HCT116 (cell line): ENCODE data around the gene HAPLN3. TPM values are rescaled to one million over a fixed set of nuclear protein-coding genes. Genes with fewer than 3 reads are reported as not detected.

Experiments used
- ATAC-seq: fragments of 200-7000 bp; cut with Tn5 transposase; 2 replicates; pipeline ENCODE4 v1.9.1; 2020; ENCODE audit warnings: mild to moderate bottlenecking, moderate library complexity
- BruUV-seq: library from RNA; stranded (reverse); fragments of 400-500 nt; replicated peaks from 2 replicates; lab custom pipeline; 2021; lab: Mats Ljungman, UMichigan
- CTCF ChIA-PET: fragments of 300-600 bp; sonication (Branson Sonifier 250); formaldehyde crosslinking; loops from one replicate; lab custom pipeline; 2021; ENCODE audit warnings: antibody characterized with exemption; lab: Charles Lee
- POLR2A ChIA-PET: fragments of 300-600, 350-600 bp; sonication (Branson Sonifier 250); formaldehyde crosslinking; loops from one replicate; lab custom pipeline; 2021; ENCODE audit warnings: antibody characterized with exemption; lab: Charles Lee
- RAD21 ChIA-PET, 2 experiments: fragments of 300-600 bp; sonication (Branson Sonifier 250); formaldehyde crosslinking; loops; one replicate each; lab custom pipeline; 2023; ENCODE audit warnings: low total read pairs in 2 of 2; ENCODE audit not compliant: uncharacterized antibody in 2 of 2, unreplicated experiment in 2 of 2, low non-redundant PET in 1 of 2; lab: Charles Lee
- DNase-seq: peaks from one replicate; pipeline ENCODE4 v3.0.0-alpha.2; 2010; ENCODE audit warnings: low read depth, low spot score
- H2AFZ ChIP-seq: fragments of 200-600 bp; shearing (Covaris generic), sonication (generic); 2 replicates; pipeline ENCODE4 v1.6.1; 2017; ENCODE audit warnings: low read depth, mixed run types, mixed read lengths, antibody characterized with exemption, low read length; ENCODE audit not compliant: poor library complexity, severe bottlenecking
- H3K27ac ChIP-seq: 2 replicates; pipeline ENCODE4 v1.5.1; 2012; ENCODE audit warnings: low read depth, low read length
- H3K27me3 ChIP-seq: fragments of 200-600 bp; sonication (generic); 2 replicates; pipeline ENCODE4 v1.6.1; 2016; ENCODE audit warnings: mixed run types, low read length, mixed read lengths; ENCODE audit not compliant: insufficient read depth
- H3K36me3 ChIP-seq, 2 experiments: fragments of 200-500 bp in 1 of 2; fragments of 200-600 bp in 1 of 2; sonication (Bioruptor generic) in 1 of 2; sonication (generic) in 1 of 2; 2 replicates each; pipeline versions ENCODE4 v1.5.1 to v1.6.1; 2014 to 2016; ENCODE audit warnings: low read length in 2 of 2, inconsistent platforms in 1 of 2, mixed read lengths in 1 of 2, mixed run types in 1 of 2; ENCODE audit not compliant: insufficient read depth in 2 of 2, control insufficient read depth in 1 of 2
- H3K4me1 ChIP-seq, 2 experiments: fragments of 200-600 bp in 1 of 2; sonication (generic) in 1 of 2; 2 replicates each; pipeline versions ENCODE4 v1.5.1 to v1.6.1; 2012 to 2017; ENCODE audit warnings: low read length in 2 of 2, inconsistent platforms in 1 of 2, mild to moderate bottlenecking in 1 of 2, mixed read lengths in 1 of 2, mixed run types in 1 of 2, moderate library complexity in 1 of 2; ENCODE audit not compliant: insufficient read depth in 2 of 2, control insufficient read depth in 1 of 2
- H3K4me2 ChIP-seq: fragments of 200-600 bp; sonication (generic); 2 replicates; pipeline ENCODE4 v1.6.1; 2017; ENCODE audit warnings: mixed run types, low read length, mixed read lengths
- H3K4me3 ChIP-seq, 2 experiments: fragments of 200-600 bp in 1 of 2; sonication (generic) in 1 of 2; replicated peaks in 1 of 2; 2 replicates each; pipeline ENCODE4 v1.5.1; 2011 to 2016; ENCODE audit warnings: low read length in 2 of 2, control low read depth in 1 of 2, low read depth in 1 of 2, mild to moderate bottlenecking in 1 of 2, mixed read lengths in 1 of 2, mixed run types in 1 of 2
- H3K79me2 ChIP-seq: fragments of 200-600 bp; sonication (generic); 2 replicates; pipeline ENCODE4 v1.6.1; 2017; ENCODE audit warnings: mild to moderate bottlenecking, mixed run types, low read length, moderate library complexity, mixed read lengths; ENCODE audit not compliant: insufficient read depth
- H3K9ac ChIP-seq: fragments of 200-600 bp; sonication (generic); 2 replicates; pipeline ENCODE4 v1.6.1; 2016; ENCODE audit warnings: low read length, mixed read lengths
- H3K9me2 ChIP-seq: fragments of 200-600 bp; sonication (generic), shearing (Covaris generic); 2 replicates; pipeline ENCODE4 v1.6.1; 2017; ENCODE audit warnings: mixed run types, mild to moderate bottlenecking, moderate library complexity; ENCODE audit not compliant: insufficient read depth
- H3K9me3 ChIP-seq, 2 experiments: fragments of 200-500 bp in 1 of 2; fragments of 200-600 bp in 1 of 2; sonication (Bioruptor generic) in 1 of 2; sonication (generic) in 1 of 2; 2 replicates each; pipeline ENCODE4 v1.6.1; 2014 to 2017; ENCODE audit warnings: low read length in 2 of 2, mixed read lengths in 2 of 2, inconsistent platforms in 1 of 2, low read depth in 1 of 2, mild to moderate bottlenecking in 1 of 2, mixed run types in 1 of 2, moderate library complexity in 1 of 2; ENCODE audit not compliant: control insufficient read depth in 1 of 2, insufficient read depth in 1 of 2
- H4K20me1 ChIP-seq: fragments of 200-600 bp; sonication (generic), shearing (Covaris generic); 2 replicates; pipeline ENCODE4 v1.6.1; 2017; ENCODE audit warnings: mixed run types, mild to moderate bottlenecking, moderate library complexity; ENCODE audit not compliant: insufficient read depth
- CBX3 ChIP-seq: IDR thresholded peaks from 2 replicates; pipeline ENCODE4 v1.6.1; 2012; ENCODE audit warnings: low read depth
- EGR1 ChIP-seq: IDR thresholded peaks from 2 replicates; pipeline ENCODE4 v1.6.1; 2012; ENCODE audit warnings: low read depth
- JUND ChIP-seq: IDR thresholded peaks from 2 replicates; pipeline ENCODE4 v1.6.1; 2012
- POLR2AphosphoS5 ChIP-seq: IDR thresholded peaks from 2 replicates; pipeline ENCODE4 v1.6.1; 2011; ENCODE audit warnings: mild to moderate bottlenecking, low read depth, low read length, moderate library complexity
- RAD21 ChIP-seq: IDR thresholded peaks from 2 replicates; pipeline ENCODE4 v1.6.1; 2012; ENCODE audit warnings: low read depth, mild to moderate bottlenecking
- SRF ChIP-seq: IDR thresholded peaks from 2 replicates; pipeline ENCODE4 v1.6.1; 2012; ENCODE audit warnings: low read depth
- TCF7L2 ChIP-seq: IDR thresholded peaks from 2 replicates; pipeline ENCODE4 v1.7.0; 2011; ENCODE audit warnings: borderline replicate concordance, inconsistent platforms; ENCODE audit not compliant: insufficient read depth, insufficient read length; ENCODE audit errors: extremely low read depth
- ZNF274 ChIP-seq: fragments of 200-500 bp; sonication (Bioruptor generic); IDR thresholded peaks from 2 replicates; pipeline ENCODE4 v1.6.1; 2014; ENCODE audit warnings: mild to moderate bottlenecking, low read depth, low read length, inconsistent platforms
- intact Hi-C: fragments of 100-400 bp; cut with micrococcal nuclease; formaldehyde crosslinking; loops from 2 replicates; pipeline ENCODE4 v1.10.0; 2022
- total RNA-seq: library from RNA; stranded (reverse); gene quantifications from one replicate; pipeline ENCODE4 v1.2.1, GENCODE V29; 2021; ENCODE audit not compliant: unreplicated experiment
- TF ChIP-seq, protein P1 (sequence below): IDR thresholded peaks from 2 replicates; pipeline ENCODE4 v1.6.1; 2011; ENCODE audit warnings: mild to moderate bottlenecking, low read length, moderate library complexity; ENCODE audit not compliant: insufficient replicate concordance; ENCODE audit errors: extremely low read depth
- TF ChIP-seq, protein P2 (sequence below): IDR thresholded peaks from 2 replicates; pipeline ENCODE4 v1.6.1; 2012; ENCODE audit warnings: low read depth
- TF ChIP-seq, protein P3 (sequence below), 3 experiments: fragments of 200-600 bp in 1 of 3; sonication (generic) in 1 of 3; IDR thresholded peaks in 2 of 3; conservative IDR thresholded peaks in 1 of 3; 2 replicates each; pipeline ENCODE4 v1.5.1; 2012 to 2017; ENCODE audit warnings: low read depth in 2 of 3, low read length in 2 of 3, antibody characterized with exemption in 1 of 3, borderline replicate concordance in 1 of 3, control low read depth in 1 of 3, mild to moderate bottlenecking in 1 of 3, mixed read lengths in 1 of 3, mixed run types in 1 of 3, moderate library complexity in 1 of 3; ENCODE audit not compliant: insufficient read depth in 1 of 3

The HAPLN3 gene
- total RNA-seq, 1 experiment from 2014 or later = 10.9 TPM

DNA sequence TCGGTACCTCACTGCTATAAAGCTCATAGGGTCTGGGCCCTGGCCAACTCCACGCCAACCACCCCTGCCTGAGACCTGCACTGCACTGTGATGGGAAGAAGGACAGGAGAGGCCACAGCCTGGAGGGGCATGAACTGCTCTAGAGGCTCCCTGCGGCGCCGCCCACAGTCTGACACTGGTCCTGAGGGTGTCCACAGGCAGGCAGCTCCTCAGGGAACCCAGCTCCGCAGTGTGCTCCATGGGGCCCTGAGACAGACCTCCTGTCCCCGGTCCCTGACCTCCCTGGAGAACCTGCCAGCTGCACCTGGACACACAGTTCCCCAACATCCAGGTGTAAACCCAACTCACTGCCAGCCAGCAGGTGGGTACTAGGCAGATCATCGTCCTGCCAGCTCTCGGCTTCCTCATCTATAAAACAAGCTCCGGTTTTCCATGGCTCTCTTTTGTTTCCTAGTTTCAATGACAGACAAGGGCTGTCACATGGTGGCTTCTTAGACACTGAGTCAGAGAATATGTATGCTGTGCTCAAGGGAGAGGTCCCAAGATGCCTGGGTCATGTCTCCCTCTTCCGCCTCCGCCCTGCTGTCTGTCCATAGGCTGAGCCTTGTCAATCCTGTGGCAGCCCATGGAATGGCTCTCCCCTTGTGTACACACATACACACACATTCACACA, 5.1 kb upstream of the HAPLN3 start:
- POLR2A ChIA-PET = interaction anchor here (1.2 kb wide), 1 partner anchor 11 kb away, joined by 5 read pairs; no protein-coding TSS in a partner anchor
- BruUV-seq = no TSS peak
- peaks cover 22 to 46% of the 10 kb centered on the region in 2 experiments for H3K4me1 ChIP-seq
- H3K36me3 ChIP-seq = 0 out of 4 replicates have a peak, but pooled peaks cover 0 to 2% of the 10 kb centered on the region in 2 experiments
- DNase-seq (no peak), ATAC-seq (peak; percentile 33; the same call in 1 of the 2 replicates)
- H3K9ac ChIP-seq = 0 out of 2 replicates have a peak overlapping the region, but pooled peaks have one; percentile 20
- TF ChIP-seq, protein P1, sequence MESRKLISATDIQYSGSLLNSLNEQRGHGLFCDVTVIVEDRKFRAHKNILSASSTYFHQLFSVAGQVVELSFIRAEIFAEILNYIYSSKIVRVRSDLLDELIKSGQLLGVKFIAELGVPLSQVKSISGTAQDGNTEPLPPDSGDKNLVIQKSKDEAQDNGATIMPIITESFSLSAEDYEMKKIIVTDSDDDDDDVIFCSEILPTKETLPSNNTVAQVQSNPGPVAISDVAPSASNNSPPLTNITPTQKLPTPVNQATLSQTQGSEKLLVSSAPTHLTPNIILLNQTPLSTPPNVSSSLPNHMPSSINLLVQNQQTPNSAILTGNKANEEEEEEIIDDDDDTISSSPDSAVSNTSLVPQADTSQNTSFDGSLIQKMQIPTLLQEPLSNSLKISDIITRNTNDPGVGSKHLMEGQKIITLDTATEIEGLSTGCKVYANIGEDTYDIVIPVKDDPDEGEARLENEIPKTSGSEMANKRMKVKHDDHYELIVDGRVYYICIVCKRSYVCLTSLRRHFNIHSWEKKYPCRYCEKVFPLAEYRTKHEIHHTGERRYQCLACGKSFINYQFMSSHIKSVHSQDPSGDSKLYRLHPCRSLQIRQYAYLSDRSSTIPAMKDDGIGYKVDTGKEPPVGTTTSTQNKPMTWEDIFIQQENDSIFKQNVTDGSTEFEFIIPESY = no peak
- TF ChIP-seq EGR1 (no peak), JUND (no peak), RAD21 (no peak), POLR2AphosphoS5 (no peak), SRF (no peak), TCF7L2 (no peak), ZNF274 (no peak), CBX3 (no peak)
- TF ChIP-seq, protein P2, sequence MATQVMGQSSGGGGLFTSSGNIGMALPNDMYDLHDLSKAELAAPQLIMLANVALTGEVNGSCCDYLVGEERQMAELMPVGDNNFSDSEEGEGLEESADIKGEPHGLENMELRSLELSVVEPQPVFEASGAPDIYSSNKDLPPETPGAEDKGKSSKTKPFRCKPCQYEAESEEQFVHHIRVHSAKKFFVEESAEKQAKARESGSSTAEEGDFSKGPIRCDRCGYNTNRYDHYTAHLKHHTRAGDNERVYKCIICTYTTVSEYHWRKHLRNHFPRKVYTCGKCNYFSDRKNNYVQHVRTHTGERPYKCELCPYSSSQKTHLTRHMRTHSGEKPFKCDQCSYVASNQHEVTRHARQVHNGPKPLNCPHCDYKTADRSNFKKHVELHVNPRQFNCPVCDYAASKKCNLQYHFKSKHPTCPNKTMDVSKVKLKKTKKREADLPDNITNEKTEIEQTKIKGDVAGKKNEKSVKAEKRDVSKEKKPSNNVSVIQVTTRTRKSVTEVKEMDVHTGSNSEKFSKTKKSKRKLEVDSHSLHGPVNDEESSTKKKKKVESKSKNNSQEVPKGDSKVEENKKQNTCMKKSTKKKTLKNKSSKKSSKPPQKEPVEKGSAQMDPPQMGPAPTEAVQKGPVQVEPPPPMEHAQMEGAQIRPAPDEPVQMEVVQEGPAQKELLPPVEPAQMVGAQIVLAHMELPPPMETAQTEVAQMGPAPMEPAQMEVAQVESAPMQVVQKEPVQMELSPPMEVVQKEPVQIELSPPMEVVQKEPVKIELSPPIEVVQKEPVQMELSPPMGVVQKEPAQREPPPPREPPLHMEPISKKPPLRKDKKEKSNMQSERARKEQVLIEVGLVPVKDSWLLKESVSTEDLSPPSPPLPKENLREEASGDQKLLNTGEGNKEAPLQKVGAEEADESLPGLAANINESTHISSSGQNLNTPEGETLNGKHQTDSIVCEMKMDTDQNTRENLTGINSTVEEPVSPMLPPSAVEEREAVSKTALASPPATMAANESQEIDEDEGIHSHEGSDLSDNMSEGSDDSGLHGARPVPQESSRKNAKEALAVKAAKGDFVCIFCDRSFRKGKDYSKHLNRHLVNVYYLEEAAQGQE = no peak
- TF ChIP-seq, protein P3, sequence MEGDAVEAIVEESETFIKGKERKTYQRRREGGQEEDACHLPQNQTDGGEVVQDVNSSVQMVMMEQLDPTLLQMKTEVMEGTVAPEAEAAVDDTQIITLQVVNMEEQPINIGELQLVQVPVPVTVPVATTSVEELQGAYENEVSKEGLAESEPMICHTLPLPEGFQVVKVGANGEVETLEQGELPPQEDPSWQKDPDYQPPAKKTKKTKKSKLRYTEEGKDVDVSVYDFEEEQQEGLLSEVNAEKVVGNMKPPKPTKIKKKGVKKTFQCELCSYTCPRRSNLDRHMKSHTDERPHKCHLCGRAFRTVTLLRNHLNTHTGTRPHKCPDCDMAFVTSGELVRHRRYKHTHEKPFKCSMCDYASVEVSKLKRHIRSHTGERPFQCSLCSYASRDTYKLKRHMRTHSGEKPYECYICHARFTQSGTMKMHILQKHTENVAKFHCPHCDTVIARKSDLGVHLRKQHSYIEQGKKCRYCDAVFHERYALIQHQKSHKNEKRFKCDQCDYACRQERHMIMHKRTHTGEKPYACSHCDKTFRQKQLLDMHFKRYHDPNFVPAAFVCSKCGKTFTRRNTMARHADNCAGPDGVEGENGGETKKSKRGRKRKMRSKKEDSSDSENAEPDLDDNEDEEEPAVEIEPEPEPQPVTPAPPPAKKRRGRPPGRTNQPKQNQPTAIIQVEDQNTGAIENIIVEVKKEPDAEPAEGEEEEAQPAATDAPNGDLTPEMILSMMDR (IDR thresholded peaks at IDR 0.05 in 2 of 3, conservative IDR thresholded peaks at IDR 0.05 in 1 of 3; ENCODE audit: borderline replicate concordance in 1 of 3, insufficient read depth in 1 of 3, low read depth in 2 of 3, low read length in 2 of 3) = no peak
- CTCF ChIA-PET = no interaction called here
- H3K27ac ChIP-seq = peak overlapping the region; percentile 2; the same call in 1 of the 2 replicates
- no peaks in the 10 kb centered on the region for H3K9me2 ChIP-seq
- no peaks in the 10 kb centered on the region for H3K79me2 ChIP-seq
- no peak overlapping the region for H3K4me3 ChIP-seq
- H4K20me1 ChIP-seq = no peaks in the 10 kb centered on the region
- peak overlapping the region; percentile 51 for H3K4me2 ChIP-seq
- H3K27me3 ChIP-seq = no peaks in the 10 kb centered on the region
- RAD21 ChIA-PET = no interaction called here
- no peaks in the 10 kb centered on the region for H3K9me3 ChIP-seq
- intact Hi-C loops = no loop called here
- no peak overlapping the region for H2AFZ ChIP-seq
